HepG2 (cell line): Measurements from ENCODE around the gene LDLRAP1. TPM values are rescaled to one million over a fixed set of nuclear protein-coding genes. Genes with fewer than 3 reads are reported as not detected.

Source experiments
- ATAC-seq: fragments of 200-7000 bp; cut with Tn5 transposase; 3 replicates; pipeline ENCODE4 v1.9.1; 2020; ENCODE audit warnings: mild to moderate bottlenecking, moderate library complexity
- BruUV-seq: library from RNA; stranded (reverse); fragments of 400-500 nt; replicated peaks from 2 replicates; lab custom pipeline; 2021; lab: Mats Ljungman, UMichigan
- CTCF ChIA-PET: fragments of 300-600 bp; formaldehyde crosslinking; extraction: SDS; loops from one replicate; lab custom pipeline; 2021; ENCODE audit warnings: low total read pairs, inconsistent platforms, low intra/inter-chr PET ratio; lab: Yijun Ruan, JAX
- POLR2A ChIA-PET: fragments of 350-600 bp; sonication (Branson Sonifier 250); formaldehyde crosslinking; loops from one replicate; lab custom pipeline; 2020; ENCODE audit warnings: antibody characterized with exemption, inconsistent platforms; lab: Yijun Ruan, JAX
- DNase-seq: peaks from one replicate; pipeline ENCODE4 v3.0.0-alpha.2; 2015; ENCODE audit warnings: low spot score
- FAIRE-seq: peaks from 3 replicates; lab custom pipeline; 2011; peaks lifted over from hg19 to GRCh38; lab: Jason Lieb, UNC
- H2AFZ ChIP-seq: one replicate; pipeline ENCODE4 v1.6.1; 2011; ENCODE audit warnings: low read length, inconsistent platforms
- H3K27ac ChIP-seq: fragments of 300-600 bp; 3 replicates; pipeline ENCODE4 v1.8.0; 2011; ENCODE audit warnings: mixed run types, mild to moderate bottlenecking, mixed read lengths, low read length, inconsistent platforms; ENCODE audit not compliant: insufficient read depth; ENCODE audit errors: extremely low read length
- H3K27me3 ChIP-seq, 2 experiments: fragments of 200-600 bp in 1 of 2; 2 replicates in 1 of 2; 3 replicates in 1 of 2; pipeline versions ENCODE4 v1.6.0 to v1.8.0; 2011; ENCODE audit warnings: low read length in 2 of 2, mild to moderate bottlenecking in 2 of 2, moderate library complexity in 2 of 2, inconsistent platforms in 1 of 2; ENCODE audit not compliant: insufficient read depth in 2 of 2, control insufficient read depth in 1 of 2
- H3K36me3 ChIP-seq, 2 experiments: fragments of 200-600 bp in 1 of 2; replicated peaks in 1 of 2; 2 replicates in 1 of 2; 3 replicates in 1 of 2; pipeline versions ENCODE4 v1.5.1 to v1.8.0; 2011; ENCODE audit warnings: low read length in 2 of 2, inconsistent platforms in 1 of 2; ENCODE audit not compliant: insufficient read depth in 2 of 2, control insufficient read depth in 1 of 2
- H3K4me1 ChIP-seq: 2 replicates; pipeline ENCODE4 v1.5.1; 2012; ENCODE audit warnings: low read length, inconsistent platforms; ENCODE audit not compliant: insufficient read depth
- H3K4me2 ChIP-seq: 2 replicates; pipeline ENCODE4 v1.6.0; 2011; ENCODE audit warnings: low read depth, low read length, inconsistent platforms
- H3K4me3 ChIP-seq, 3 experiments: fragments of 200-600 bp in 1 of 3; sonication (generic), shearing (Covaris generic) in 1 of 3; replicated peaks in 1 of 3; 2 replicates each; pipeline ENCODE4 v1.5.1; 2011 to 2016; ENCODE audit warnings: low read length in 3 of 3, inconsistent platforms in 2 of 3, low read depth in 2 of 3, mild to moderate bottlenecking in 2 of 3, control low read depth in 1 of 3, mixed read lengths in 1 of 3; ENCODE audit not compliant: insufficient read depth in 1 of 3
- H3K79me2 ChIP-seq: one replicate; pipeline ENCODE4 v1.6.1; 2011; ENCODE audit warnings: low read length, inconsistent platforms; ENCODE audit not compliant: insufficient read depth
- H3K9ac ChIP-seq: 2 replicates; pipeline ENCODE4 v1.6.0; 2011; ENCODE audit warnings: mild to moderate bottlenecking, low read depth, low read length, inconsistent platforms; ENCODE audit not compliant: insufficient read depth
- H3K9me3 ChIP-seq: 2 replicates; pipeline ENCODE4 v1.5.1; 2012; ENCODE audit warnings: mild to moderate bottlenecking, low read length
- H4K20me1 ChIP-seq: 2 replicates; pipeline ENCODE4 v1.6.0; 2011; ENCODE audit warnings: inconsistent platforms, mild to moderate bottlenecking, low read length, moderate library complexity; ENCODE audit not compliant: insufficient read depth
- SRF ChIP-seq: IDR thresholded peaks from 2 replicates; pipeline ENCODE4 v1.6.1; 2011; ENCODE audit warnings: mild to moderate bottlenecking, low read depth, low read length, moderate library complexity
- TFAP4 ChIP-seq: sonication (generic); IDR thresholded peaks from 2 replicates; pipeline ENCODE4 v1.6.1; 2016; ENCODE audit warnings: low read depth, borderline replicate concordance
- THYN1 ChIP-seq: sonication (generic); formaldehyde crosslinking; IDR thresholded peaks from 2 replicates; pipeline ENCODE4 v1.8.1; 2023; ENCODE audit warnings: low read depth, mild to moderate bottlenecking, moderate library complexity, missing genetic modification reagents, borderline replicate concordance
- ZBTB49 ChIP-seq: sonication (generic); formaldehyde crosslinking; IDR thresholded peaks from 2 replicates; pipeline ENCODE4 v1.4.0; 2020; ENCODE audit warnings: missing genetic modification reagents, borderline replicate concordance
- ZNF260 ChIP-seq: sonication (generic); formaldehyde crosslinking; IDR thresholded peaks from 2 replicates; pipeline ENCODE4 v1.4.0; 2020; ENCODE audit warnings: missing genetic modification reagents, low read depth, mild to moderate bottlenecking, borderline replicate concordance
- ZNF879 ChIP-seq: sonication (generic); formaldehyde crosslinking; IDR thresholded peaks from 2 replicates; pipeline ENCODE4 v1.8.1; 2023; ENCODE audit warnings: missing genetic modification reagents
- WGBS: methylation state at CpG from one replicate; pipeline ENCODE4 v1.1.6; 2017; ENCODE audit warnings: low lambda C conversion rate; 5-methylcytosine and 5-hydroxymethylcytosine counted together
- in situ Hi-C: cut with HindIII; loops from 2 replicates; pipeline ENCODE4 v1.10.0; 2017; ENCODE audit warnings: low pct_unique_long_range_greater_than_20kb; ENCODE audit not compliant: extremely low pct_ligation_motif_present
- intact Hi-C: fragments of 100-400 bp; cut with micrococcal nuclease; formaldehyde crosslinking; loops from one replicate; pipeline ENCODE4 v1.10.0; 2022; ENCODE audit not compliant: unreplicated experiment
- polyA plus RNA-seq, 8 experiments: library from polyadenylated mRNA; depleted of rRNA in 3 of 8; stranded (reverse) in 7 of 8; unstranded in 1 of 8; fragments of >200 nt; fragmentation: Illumina TruSeq in 4 of 8; extraction: Trizol in 4 of 8; gene quantifications; 2 replicates each; pipeline versions ENCODE4 v1.2.1 to v1.2.3, GENCODE V29; 2011 to 2016; ENCODE audit warnings: low read depth in 4 of 8, missing spikeins in 1 of 8, mixed read lengths in 1 of 8; ENCODE audit not compliant: insufficient read depth in 1 of 8
- total RNA-seq, 5 experiments: library from RNA; depleted of rRNA; stranded (reverse); fragments of >200 nt; fragmentation: Illumina TruSeq; extraction: Trizol; gene quantifications; 2 replicates each; pipeline ENCODE4 v1.2.3, GENCODE V29; 2016; ENCODE audit warnings: low read depth in 1 of 5

The LDLRAP1 gene
- total and polyA plus RNA-seq, 2 of the 13 experiments (the other 11 are each of a cell fraction or from before 2014, with no cell fraction given), result 7.2 to 12.1 TPM

- no peaks in the 10 kb centered on the region for H3K9me3 ChIP-seq
- DNase-seq (no peak), FAIRE-seq (no peak), ATAC-seq (no peak)
- H3K4me3 ChIP-seq, result no peak overlapping the region
- H3K79me2 ChIP-seq, result no peaks in the 10 kb centered on the region
- no TSS peak for BruUV-seq
- H2AFZ ChIP-seq, result no peak overlapping the region
- intact Hi-C loops (no loop called here), in situ Hi-C loops (no loop called here)
- H3K9ac ChIP-seq, result no peak overlapping the region
- POLR2A ChIA-PET, result no interaction called here
- peaks cover 1 to 21% of the 10 kb centered on the region in 2 experiments; a peak in 3 of 5 replicates for H3K27me3 ChIP-seq
- H3K36me3 ChIP-seq, result no peaks in the 10 kb centered on the region
- TF ChIP-seq SRF (no peak), TFAP4 (no peak), ZBTB49 (CRISPR knock-in tag) (no peak), ZNF879 (no peak), THYN1 (CRISPR knock-in tag) (no peak), ZNF260 (CRISPR knock-in tag) (no peak)
- WGBS, result no CpG with 5 or more reads among the region's 5 CpGs
- no peak overlapping the region for H3K4me2 ChIP-seq
- no peaks in the 10 kb centered on the region for H4K20me1 ChIP-seq
- CTCF ChIA-PET, result no interaction called here
- H3K27ac ChIP-seq, result no peak overlapping the region
- no peaks in the 10 kb centered on the region for H3K4me1 ChIP-seq
Measured at GRCh38 chr1:25581764-25582163, 38.4 kb downstream of the LDLRAP1 start.
